22Rv1 (cell line): ENCODE data around the gene ROR1.

Source experiments
- CTCF ChIP-seq: fragments of 450-650 bp; IDR thresholded peaks from 2 replicates; pipeline ENCODE4 v1.5.1; 2017; ENCODE audit warnings: mild to moderate bottlenecking
- ZFX ChIP-seq: fragments of 450-650 bp; IDR thresholded peaks from 2 replicates; pipeline ENCODE4 v1.6.1; 2017; ENCODE audit warnings: antibody characterized with exemption, borderline replicate concordance

DNA sequence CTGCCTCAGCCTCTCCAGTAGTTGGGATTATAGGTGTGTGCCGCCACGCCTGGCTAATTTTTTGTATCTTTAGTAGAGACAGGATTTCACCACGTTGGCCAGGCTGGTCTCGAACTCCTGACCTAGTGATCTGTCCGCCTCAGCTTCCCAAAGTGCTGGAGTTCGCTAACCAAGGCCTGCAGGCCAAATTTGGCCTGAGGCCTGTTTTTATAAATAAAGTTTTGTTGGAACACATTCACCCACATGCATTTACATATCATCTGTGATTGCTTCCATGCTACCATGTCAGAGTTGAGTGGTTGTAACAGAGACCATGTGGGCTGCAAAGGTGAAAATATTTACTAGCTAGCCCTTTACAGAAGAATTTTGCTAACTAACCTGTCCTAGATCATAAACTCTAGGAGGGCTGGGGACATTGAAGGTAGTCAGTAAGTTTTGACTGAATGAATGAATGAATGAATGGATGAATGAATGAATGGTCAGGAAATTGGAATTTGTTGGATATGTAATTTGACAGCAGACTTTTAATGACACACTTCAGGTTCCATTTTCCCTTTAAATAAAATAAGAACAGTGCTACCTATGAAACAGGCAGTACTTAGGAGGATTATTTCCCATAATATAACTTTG, 38.4 kb downstream of the ROR1 start:
- TF ChIP-seq CTCF (no peak), ZFX (no peak)
